ENCODE measurements around the gene DLL4. TPM values are rescaled to one million over a fixed set of nuclear protein-coding genes. Genes with fewer than 3 reads are reported as not detected.
A peak's percentile ranks its signal among the peaks of the same experiment; 100 is the strongest.
"Not testable (repeated sequence)": the region's sequence is repeated elsewhere in the genome, so short reads cannot be mapped to it uniquely, and the experiment has no call there.

The DLL4 gene
- total RNA-seq, 1 donor from 2014 or later, result 1.1 TPM

- ATAC-seq, result peak; percentile 83
These were observed 31.8 kb downstream of the DLL4 start for GRCh38 chr15:40960925-40961324.

- not testable (repeated sequence) for ATAC-seq
These were observed 32.6 kb downstream of the DLL4 start for GRCh38 chr15:40961740-40962139.

GRCh38 chr15:40962317-40962716, 33.2 kb downstream of the DLL4 start:
- ATAC-seq, result not testable (repeated sequence)

- no peak for ATAC-seq
These were observed 34.1 kb downstream of the DLL4 start for GRCh38 chr15:40963201-40963600.

GRCh38 chr15:40964006-40964405, 34.9 kb downstream of the DLL4 start:
- ATAC-seq, result no peak

GRCh38 chr15:40964634-40965033, 35.5 kb downstream of the DLL4 start:
- no peak for ATAC-seq

- no peak for ATAC-seq
These were observed 39.3 kb downstream of the DLL4 start for GRCh38 chr15:40968290-40969085.

GRCh38 chr15:40969363-40969762, 40.2 kb downstream of the DLL4 start:
- no peak for ATAC-seq

GRCh38 chr15:40974879-40975278, 45.7 kb downstream of the DLL4 start:
- no peak for ATAC-seq

GRCh38 chr15:40976819-40977218, 47.7 kb downstream of the DLL4 start:
- no peak for ATAC-seq

GRCh38 chr15:40978141-40978540, 49.0 kb downstream of the DLL4 start:
- no peak for ATAC-seq

GRCh38 chr15:40978562-40978961, 49.4 kb downstream of the DLL4 start:
- no peak for ATAC-seq

- ATAC-seq, result no peak
These were observed 52.0 kb downstream of the DLL4 start for GRCh38 chr15:40981186-40981585.

- no peak for ATAC-seq
These were observed 53.7 kb downstream of the DLL4 start for GRCh38 chr15:40982855-40983254.

- ATAC-seq, result no peak
These were observed 55.3 kb downstream of the DLL4 start for GRCh38 chr15:40984406-40984805.

- ATAC-seq, result no peak
These were observed 55.8 kb downstream of the DLL4 start for GRCh38 chr15:40984964-40985363.

- no peak for ATAC-seq
These were observed 56.6 kb downstream of the DLL4 start for GRCh38 chr15:40985541-40986330.

- ATAC-seq, result no peak
These were observed 57.7 kb downstream of the DLL4 start for GRCh38 chr15:40986820-40987219.

- no peak for ATAC-seq
These were observed 59.0 kb downstream of the DLL4 start for GRCh38 chr15:40988156-40988555.
